KMS-11 (cell line): ENCODE results near the gene KCNK1.
A peak's percentile ranks its signal among the peaks of the same experiment; 100 is the strongest.

Source experiments
- H2AFZ ChIP-seq: fragments of 200-600 bp; sonication (generic); 2 replicates; pipeline ENCODE4 v1.6.1; 2016; ENCODE audit warnings: antibody characterized with exemption, mixed run types, low read depth
- H3K27ac ChIP-seq: fragments of 200-600 bp; sonication (generic); 2 replicates; pipeline ENCODE4 v1.6.1; 2016; ENCODE audit warnings: mild to moderate bottlenecking, mixed run types
- H3K27me3 ChIP-seq: fragments of 200-600 bp; sonication (generic); 2 replicates; pipeline ENCODE4 v1.6.1; 2017; ENCODE audit warnings: mild to moderate bottlenecking, low read depth, mixed run types, moderate library complexity; ENCODE audit not compliant: insufficient read depth
- H3K36me3 ChIP-seq: fragments of 200-600 bp; sonication (generic); 2 replicates; pipeline ENCODE4 v1.6.1; 2017; ENCODE audit warnings: mild to moderate bottlenecking, mixed run types; ENCODE audit not compliant: insufficient read depth
- H3K4me1 ChIP-seq: fragments of 200-600 bp; sonication (generic); 2 replicates; pipeline ENCODE4 v1.6.1; 2016; ENCODE audit warnings: mild to moderate bottlenecking, low read depth, mixed run types; ENCODE audit not compliant: poor library complexity, severe bottlenecking
- H3K4me2 ChIP-seq: fragments of 200-600 bp; sonication (generic); 2 replicates; pipeline ENCODE4 v1.7.0; 2016; ENCODE audit warnings: mild to moderate bottlenecking, mixed run types
- H3K4me3 ChIP-seq: fragments of 200-600 bp; sonication (generic); IDR thresholded peaks from 2 replicates; pipeline ENCODE4 v1.6.1; 2017; ENCODE audit warnings: low read depth, low read length, mixed read lengths; ENCODE audit not compliant: insufficient read depth
- H3K79me2 ChIP-seq: fragments of 200-600 bp; sonication (generic); 2 replicates; pipeline ENCODE4 v1.6.1; 2016; ENCODE audit warnings: low read depth, mixed run types; ENCODE audit not compliant: insufficient read depth
- H3K9ac ChIP-seq: fragments of 200-600 bp; sonication (generic); 2 replicates; pipeline ENCODE4 v1.6.1; 2016; ENCODE audit warnings: mild to moderate bottlenecking, mixed run types
- H4K20me1 ChIP-seq: fragments of 200-600 bp; sonication (generic); 2 replicates; pipeline ENCODE4 v1.6.1; 2016; ENCODE audit warnings: mild to moderate bottlenecking, mixed run types; ENCODE audit not compliant: insufficient read depth
- CTCF ChIP-seq: fragments of 200-600 bp; sonication (generic); conservative IDR thresholded peaks from 2 replicates; pipeline ENCODE4 v1.6.1; 2017; ENCODE audit warnings: low read depth, mild to moderate bottlenecking, antibody characterized with exemption, low read length, moderate library complexity, mixed read lengths

Gene KCNK1

DNA sequence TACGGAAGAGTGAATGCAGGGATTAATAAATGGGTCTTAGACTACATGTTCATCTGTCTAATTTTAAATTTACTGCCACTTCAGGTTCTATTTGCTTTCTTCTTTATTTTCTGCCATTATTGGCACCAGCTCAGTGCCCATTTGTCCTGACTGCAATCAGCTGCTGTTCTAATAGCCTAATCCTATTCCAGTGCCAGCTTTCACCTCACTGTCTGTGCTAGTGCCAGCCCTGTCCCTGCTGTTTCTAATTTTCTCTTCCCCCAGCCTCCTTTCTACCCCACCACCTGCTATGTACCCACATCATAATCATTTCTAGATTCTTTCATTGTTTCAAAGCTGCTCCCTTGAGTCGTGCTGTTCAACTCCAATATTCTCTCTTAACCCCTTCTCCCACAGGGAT is 86.4 kb downstream of the KCNK1 start:
- Histone ChIP-seq H3K9ac (no peak overlapping the region), H3K27me3 (no peaks in the 10 kb centered on the region), H3K27ac (no peak overlapping the region), H3K4me2 (no peak overlapping the region), H3K36me3 (no peaks in the 10 kb centered on the region; the same call in 1 of the 2 replicates), H3K79me2 (no peaks in the 10 kb centered on the region), H2AFZ (no peak overlapping the region), H4K20me1 (no peaks in the 10 kb centered on the region), H3K4me1 (no peaks in the 10 kb centered on the region), H3K4me3 (no peak overlapping the region)
- TF ChIP-seq CTCF, result no peak

GRCh38 chr1:233704170-233704897 is 90.4 kb downstream of the KCNK1 start:
- H3K27ac ChIP-seq, result no peak overlapping the region
- H2AFZ ChIP-seq, result no peak overlapping the region
- no peaks in the 10 kb centered on the region for H3K79me2 ChIP-seq
- TF ChIP-seq CTCF, result no peak
- H3K27me3 ChIP-seq, result no peaks in the 10 kb centered on the region
- no peak overlapping the region for H3K9ac ChIP-seq
- no peak overlapping the region for H3K4me3 ChIP-seq
- H3K4me2 ChIP-seq, result no peak overlapping the region
- no peaks in the 10 kb centered on the region for H4K20me1 ChIP-seq
- H3K36me3 ChIP-seq, result no peaks in the 10 kb centered on the region
- H3K4me1 ChIP-seq, result peaks cover 25% of the 10 kb centered on the region

GRCh38 chr1:233704898-233705723 is 91.2 kb downstream of the KCNK1 start:
- no peaks in the 10 kb centered on the region for H4K20me1 ChIP-seq
- H3K9ac ChIP-seq, result no peak overlapping the region
- no peak overlapping the region for H3K27ac ChIP-seq
- no peak overlapping the region for H3K4me3 ChIP-seq
- no peaks in the 10 kb centered on the region for H3K27me3 ChIP-seq
- no peak overlapping the region for H2AFZ ChIP-seq
- H3K4me1 ChIP-seq, result peaks cover 25% of the 10 kb centered on the region
- H3K79me2 ChIP-seq, result no peaks in the 10 kb centered on the region
- no peak for TF ChIP-seq CTCF
- no peaks in the 10 kb centered on the region for H3K36me3 ChIP-seq
- no peak overlapping the region for H3K4me2 ChIP-seq

DNA sequence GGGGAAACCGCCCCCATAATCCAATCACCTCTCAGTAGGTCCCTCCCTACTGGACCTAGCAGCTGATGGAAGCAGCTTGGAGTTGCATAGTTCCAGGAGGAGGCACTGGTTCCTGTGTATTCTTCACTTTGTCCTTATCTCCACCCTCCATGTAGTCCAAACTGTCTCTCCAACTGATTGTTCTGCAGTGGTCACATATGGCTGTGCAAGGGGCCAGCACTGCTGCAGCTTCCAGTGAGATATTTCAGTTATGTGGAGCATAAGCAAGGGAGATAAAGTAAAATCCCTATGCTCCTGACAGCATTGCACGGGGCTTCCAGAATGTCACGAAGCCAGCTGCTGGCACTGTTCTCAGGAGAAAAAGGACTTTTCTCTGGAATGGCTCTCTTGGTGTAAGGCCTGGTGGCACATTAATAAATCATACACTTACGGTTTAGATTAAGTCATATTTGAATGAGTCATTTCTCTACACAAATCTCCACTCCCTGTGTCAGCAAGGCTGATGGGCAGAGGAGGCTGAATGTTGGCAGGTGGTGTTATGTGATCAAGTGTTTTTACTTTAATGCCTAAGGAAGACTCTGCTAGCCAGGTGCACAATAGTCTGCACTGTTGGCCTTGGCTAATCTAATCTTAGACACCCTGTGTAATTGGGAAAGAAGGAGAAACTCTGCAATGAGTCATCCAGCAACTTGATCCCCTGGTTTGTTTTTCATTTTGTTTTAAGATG is 93.4 kb downstream of the KCNK1 start:
- Histone ChIP-seq H3K36me3 (no peaks in the 10 kb centered on the region), H2AFZ (peak overlapping the region; percentile 21), H4K20me1 (no peaks in the 10 kb centered on the region), H3K4me1 (peaks cover 25% of the 10 kb centered on the region), H3K9ac (peak overlapping the region; percentile 20; the same call in 1 of the 2 replicates), H3K27me3 (no peaks in the 10 kb centered on the region), H3K79me2 (no peaks in the 10 kb centered on the region), H3K4me2 (peak overlapping the region; percentile 62), H3K4me3 (no peak overlapping the region), H3K27ac (peak overlapping the region; percentile 66)
- TF ChIP-seq CTCF, result no peak
